ENCODE data around the gene NFE2L3.

Gene NFE2L3

GRCh38 chr7:26131056-26131589, 20.9 kb upstream of the NFE2L3 start:
- Mint-ChIP-seq H3K36me3 (ENCODE audit: low read depth) (peaks cover 3% of the 10 kb centered on the region), H3K9me3 (peaks cover 13% of the 10 kb centered on the region), H3K27me3 (ENCODE audit: low read depth) (no peaks in the 10 kb centered on the region), H3K4me1 (no peaks in the 10 kb centered on the region), H3K27ac (no peak overlapping the region), H3K4me3 (no peak overlapping the region)
- TF ChIP-seq CTCF (IDR thresholded peaks at IDR 0.05; ENCODE audit: unreplicated experiment in 3 of 3): no peak

GRCh38 chr7:26135076-26135475, 16.9 kb upstream of the NFE2L3 start:
- peaks cover 13% of the 10 kb centered on the region for H3K9me3 Mint-ChIP-seq
- no peak overlapping the region for H3K4me3 Mint-ChIP-seq
- H3K27me3 Mint-ChIP-seq (ENCODE audit: low read depth): no peaks in the 10 kb centered on the region
- H3K36me3 Mint-ChIP-seq (ENCODE audit: low read depth): peaks cover 3% of the 10 kb centered on the region
- H3K27ac Mint-ChIP-seq: no peak overlapping the region
- TF ChIP-seq CTCF (IDR thresholded peaks at IDR 0.05; ENCODE audit: unreplicated experiment in 3 of 3): no peak
- H3K4me1 Mint-ChIP-seq: no peaks in the 10 kb centered on the region

- H3K9me3 Mint-ChIP-seq: peaks cover 13% of the 10 kb centered on the region
- H3K4me1 Mint-ChIP-seq: no peaks in the 10 kb centered on the region
- H3K36me3 Mint-ChIP-seq (ENCODE audit: low read depth): peaks cover 3% of the 10 kb centered on the region
- no peak overlapping the region for H3K27ac Mint-ChIP-seq
- no peak overlapping the region for H3K4me3 Mint-ChIP-seq
- TF ChIP-seq CTCF (IDR thresholded peaks at IDR 0.05; ENCODE audit: unreplicated experiment in 3 of 3): no peak
- no peaks in the 10 kb centered on the region for H3K27me3 Mint-ChIP-seq (ENCODE audit: low read depth)
Observed at GRCh38 chr7:26135551-26135950, 16.4 kb upstream of the NFE2L3 start.

GRCh38 chr7:26136831-26137230, 15.2 kb upstream of the NFE2L3 start:
- H3K27ac Mint-ChIP-seq: no peak overlapping the region
- TF ChIP-seq CTCF (IDR thresholded peaks at IDR 0.05; ENCODE audit: unreplicated experiment in 3 of 3): no peak
- H3K36me3 Mint-ChIP-seq (ENCODE audit: low read depth): peaks cover under 1% of the 10 kb centered on the region
- H3K4me1 Mint-ChIP-seq: no peaks in the 10 kb centered on the region
- H3K27me3 Mint-ChIP-seq (ENCODE audit: low read depth): no peaks in the 10 kb centered on the region
- peaks cover 13% of the 10 kb centered on the region for H3K9me3 Mint-ChIP-seq
- no peak overlapping the region for H3K4me3 Mint-ChIP-seq

- Mint-ChIP-seq H3K4me1 (peaks cover 12% of the 10 kb centered on the region), H3K27me3 (ENCODE audit: low read depth) (no peaks in the 10 kb centered on the region), H3K4me3 (no peak overlapping the region), H3K9me3 (no peaks in the 10 kb centered on the region), H3K36me3 (ENCODE audit: low read depth) (no peaks in the 10 kb centered on the region), H3K27ac (no peak overlapping the region)
- no peak for TF ChIP-seq CTCF (IDR thresholded peaks at IDR 0.05; ENCODE audit: unreplicated experiment in 3 of 3)
Observed at GRCh38 chr7:26140380-26140779, 11.6 kb upstream of the NFE2L3 start.

GRCh38 chr7:26141077-26141476, 10.9 kb upstream of the NFE2L3 start:
- H3K4me3 Mint-ChIP-seq: no peak overlapping the region
- H3K9me3 Mint-ChIP-seq: peaks cover 1% of the 10 kb centered on the region
- no peak for TF ChIP-seq CTCF (IDR thresholded peaks at IDR 0.05; ENCODE audit: unreplicated experiment in 3 of 3)
- peaks cover 12% of the 10 kb centered on the region for H3K4me1 Mint-ChIP-seq
- H3K27me3 Mint-ChIP-seq (ENCODE audit: low read depth): no peaks in the 10 kb centered on the region
- peaks cover 2% of the 10 kb centered on the region for H3K36me3 Mint-ChIP-seq (ENCODE audit: low read depth)
- no peak overlapping the region for H3K27ac Mint-ChIP-seq
